Endodermal cell (in vitro differentiated cells): ENCODE measurements around the gene WDR75. TPM values are rescaled to one million over a fixed set of nuclear protein-coding genes. Genes with fewer than 3 reads are reported as not detected.

Source experiments
- DNase-seq: peaks from one replicate; pipeline ENCODE4 v3.0.0-alpha.2; 2017
- H3K27ac ChIP-seq: 2 replicates; pipeline ENCODE4 v1.5.1; 2013; ENCODE audit warnings: mild to moderate bottlenecking, low read depth, low read length, moderate library complexity
- H3K27me3 ChIP-seq: 2 replicates; pipeline ENCODE4 v1.6.1; 2013; ENCODE audit warnings: mild to moderate bottlenecking, low read length, moderate library complexity; ENCODE audit not compliant: insufficient read depth, control insufficient read depth, poor library complexity, severe bottlenecking
- H3K36me3 ChIP-seq: 2 replicates; pipeline ENCODE4 v1.7.0; 2013; ENCODE audit warnings: mild to moderate bottlenecking, low read length, moderate library complexity; ENCODE audit not compliant: control insufficient read depth, insufficient read depth
- H3K4me1 ChIP-seq: one replicate; pipeline ENCODE4 v1.7.0; 2013; ENCODE audit warnings: low read length; ENCODE audit not compliant: control insufficient read depth, insufficient read depth
- H3K4me3 ChIP-seq: 2 replicates; pipeline ENCODE4 v1.5.1; 2013; ENCODE audit warnings: mild to moderate bottlenecking, low read length, moderate library complexity
- H3K9ac ChIP-seq: 2 replicates; pipeline ENCODE4 v1.6.1; 2013; ENCODE audit warnings: mild to moderate bottlenecking, low read length, moderate library complexity; ENCODE audit not compliant: poor library complexity, severe bottlenecking; ENCODE audit errors: extremely low read depth
- H3K9me3 ChIP-seq: 2 replicates; pipeline ENCODE4 v1.6.1; 2013; ENCODE audit warnings: mild to moderate bottlenecking, low read length, moderate library complexity; ENCODE audit not compliant: control insufficient read depth
- H3K27ac Mint-ChIP-seq: 2 replicates; pipeline ENCODE4 v1.8.0; 2020; ENCODE audit warnings: mixed read lengths
- H3K27me3 Mint-ChIP-seq: 2 replicates; pipeline ENCODE4 v1.8.0; 2021; ENCODE audit warnings: mild to moderate bottlenecking, mixed read lengths; ENCODE audit not compliant: insufficient read depth
- H3K36me3 Mint-ChIP-seq: 2 replicates; pipeline ENCODE4 v1.8.0; 2020; ENCODE audit warnings: low read depth, mixed read lengths
- H3K4me1 Mint-ChIP-seq: 2 replicates; pipeline ENCODE4 v1.8.0; 2020; ENCODE audit warnings: mixed read lengths
- H3K4me3 Mint-ChIP-seq: 2 replicates; pipeline ENCODE4 v1.8.0; 2020; ENCODE audit warnings: mild to moderate bottlenecking, moderate library complexity, mixed read lengths
- H3K9me3 Mint-ChIP-seq: 2 replicates; pipeline ENCODE4 v1.8.0; 2020; ENCODE audit warnings: mild to moderate bottlenecking, mixed read lengths
- CTCF ChIP-seq: fragments of 200-600 bp; sonication (generic); conservative IDR thresholded peaks from 2 replicates; pipeline ENCODE4 v1.5.0; 2021; ENCODE audit warnings: antibody characterized with exemption, mild to moderate bottlenecking
- WGBS, 2 experiments: methylation state at CpG; one replicate each; pipeline versions ENCODE4 v1.1.5 to v1.1.7; 2013; ENCODE audit warnings: missing lambda C conversion rate in 2 of 2, mixed read lengths in 1 of 2; ENCODE audit not compliant: insufficient coverage in 1 of 2, insufficient read length in 1 of 2; 5-methylcytosine and 5-hydroxymethylcytosine counted together
- total RNA-seq, 2 donors: library from RNA; stranded (reverse); fragmentation: NEBNext Ultra II Directional in 1 of 2; extraction: Animal tissue kit (Norgen Biotek cat#: 25700) in 1 of 2; gene quantifications; 2 replicates in 1 of 2; 3 replicates in 1 of 2; pipeline ENCODE4 v1.2.1, GENCODE V29; 2021

WDR75 gene
- total RNA-seq, 2 donors from 2014 or later, result 65.8 to 76.2 TPM

- Histone ChIP-seq H3K4me1 (peaks cover 4% of the 10 kb centered on the region), H3K4me3 (no peak overlapping the region), H3K27ac (no peak overlapping the region), H3K9ac (no peak overlapping the region), H3K9me3 (peaks cover 42% of the 10 kb centered on the region), H3K27me3 (no peaks in the 10 kb centered on the region), H3K36me3 (no peaks in the 10 kb centered on the region)
- TF ChIP-seq CTCF, result no peak
- Mint-ChIP-seq H3K9me3 (peaks cover 43% of the 10 kb centered on the region), H3K4me3 (no peak overlapping the region), H3K36me3 (peaks cover 23% of the 10 kb centered on the region), H3K27ac (no peak overlapping the region), H3K27me3 (no peaks in the 10 kb centered on the region), H3K4me1 (peaks cover 12% of the 10 kb centered on the region)
- no peak for DNase-seq
Measured at GRCh38 chr2:189511960-189512319, 70.7 kb downstream of the WDR75 start.

GRCh38 chr2:189512879-189513278 is 71.6 kb downstream of the WDR75 start:
- Histone ChIP-seq H3K9me3 (peaks cover 47% of the 10 kb centered on the region), H3K9ac (no peak overlapping the region), H3K27ac (no peak overlapping the region), H3K4me1 (no peaks in the 10 kb centered on the region), H3K36me3 (no peaks in the 10 kb centered on the region), H3K4me3 (no peak overlapping the region), H3K27me3 (no peaks in the 10 kb centered on the region)
- H3K4me1 Mint-ChIP-seq, result peaks cover 6% of the 10 kb centered on the region
- peaks cover 42% of the 10 kb centered on the region for H3K9me3 Mint-ChIP-seq
- TF ChIP-seq CTCF, result no peak
- H3K27ac Mint-ChIP-seq, result no peak overlapping the region
- WGBS, 2 experiments, result 92 to 94% methylated on average over 2 to 3 of the region's 3 CpGs
- H3K4me3 Mint-ChIP-seq, result no peak overlapping the region
- DNase-seq, result no peak
- H3K36me3 Mint-ChIP-seq, result peaks cover 23% of the 10 kb centered on the region
- no peaks in the 10 kb centered on the region for H3K27me3 Mint-ChIP-seq

GRCh38 chr2:189514104-189514503 is 72.8 kb downstream of the WDR75 start:
- H3K4me1 Mint-ChIP-seq, result peaks cover 4% of the 10 kb centered on the region
- H3K27me3 Mint-ChIP-seq, result no peaks in the 10 kb centered on the region
- Histone ChIP-seq H3K27ac (no peak overlapping the region), H3K9ac (no peak overlapping the region), H3K4me1 (no peaks in the 10 kb centered on the region), H3K27me3 (no peaks in the 10 kb centered on the region), H3K4me3 (no peak overlapping the region), H3K9me3 (peaks cover 36% of the 10 kb centered on the region), H3K36me3 (no peaks in the 10 kb centered on the region)
- no peak overlapping the region for H3K4me3 Mint-ChIP-seq
- H3K27ac Mint-ChIP-seq, result no peak overlapping the region
- TF ChIP-seq CTCF, result no peak
- 92 to 96% methylated on average over 2 to 3 of the region's 3 CpGs for WGBS, 2 experiments
- peaks cover 12% of the 10 kb centered on the region for H3K36me3 Mint-ChIP-seq
- no peak for DNase-seq
- H3K9me3 Mint-ChIP-seq, result peaks cover 30% of the 10 kb centered on the region
